Measurements from ENCODE around the gene PHLPP1. TPM values are rescaled to one million over a fixed set of nuclear protein-coding genes. Genes with fewer than 3 reads are reported as not detected.

Gene PHLPP1
- total RNA-seq, 2 donors from 2014 or later, result 7.8 to 10.5 TPM

GRCh38 chr18:62714671-62715435 lies 488 bp upstream of the PHLPP1 start:
- Mint-ChIP-seq H3K9me3 (no peaks in the 10 kb centered on the region), H3K27ac (peak overlapping the region; percentile 79 to 84), H3K36me3 (peaks cover 0 to 6% of the 10 kb centered on the region in 2 donors)
- DNase-seq (ENCODE audit: low spot score in 2 of 2), result peak; percentile 78 to 94
- peak; percentile 81 to 87 for ATAC-seq

- peak; percentile 15 to 40 for ATAC-seq
- Mint-ChIP-seq H3K27ac (no peak overlapping the region), H3K9me3 (no peaks in the 10 kb centered on the region)
Observed at GRCh38 chr18:62715759-62716615, 646 bp downstream of the PHLPP1 start.

DNA sequence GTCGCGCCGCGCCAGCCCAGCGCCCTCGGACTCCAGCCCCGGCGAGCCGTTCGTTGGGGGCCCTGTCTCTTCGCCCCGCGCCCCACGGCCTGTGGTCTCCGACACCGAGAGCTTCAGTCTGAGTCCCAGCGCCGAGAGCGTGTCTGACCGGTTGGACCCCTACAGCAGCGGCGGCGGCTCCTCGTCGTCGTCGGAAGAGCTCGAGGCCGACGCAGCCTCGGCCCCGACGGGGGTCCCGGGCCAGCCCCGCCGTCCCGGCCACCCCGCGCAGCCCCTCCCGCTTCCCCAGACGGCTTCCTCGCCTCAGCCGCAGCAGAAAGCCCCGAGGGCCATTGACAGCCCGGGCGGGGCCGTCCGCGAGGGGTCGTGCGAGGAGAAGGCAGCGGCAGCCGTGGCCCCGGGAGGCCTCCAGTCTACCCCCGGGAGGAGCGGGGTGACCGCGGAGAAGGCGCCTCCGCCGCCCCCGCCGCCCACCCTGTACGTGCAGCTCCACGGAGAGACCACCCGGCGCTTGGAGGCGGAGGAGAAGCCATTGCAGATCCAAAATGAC lies 1.4 kb downstream of the PHLPP1 start:
- Mint-ChIP-seq H3K9me3 (no peaks in the 10 kb centered on the region), H3K36me3 (peaks cover 0 to 6% of the 10 kb centered on the region in 2 donors), H3K27ac (peak overlapping the region; percentile 40 to 90)
- ATAC-seq, result no peak
- peak; percentile 43 to 61 for DNase-seq (ENCODE audit: low spot score in 2 of 2)

More at GRCh38 chr18:62715759-62716615, 646 bp downstream of the PHLPP1 start:
- peak; percentile 63 to 66 for DNase-seq (ENCODE audit: low spot score in 2 of 2)
- peaks cover 0 to 6% of the 10 kb centered on the region in 2 donors for H3K36me3 Mint-ChIP-seq

DNA sequence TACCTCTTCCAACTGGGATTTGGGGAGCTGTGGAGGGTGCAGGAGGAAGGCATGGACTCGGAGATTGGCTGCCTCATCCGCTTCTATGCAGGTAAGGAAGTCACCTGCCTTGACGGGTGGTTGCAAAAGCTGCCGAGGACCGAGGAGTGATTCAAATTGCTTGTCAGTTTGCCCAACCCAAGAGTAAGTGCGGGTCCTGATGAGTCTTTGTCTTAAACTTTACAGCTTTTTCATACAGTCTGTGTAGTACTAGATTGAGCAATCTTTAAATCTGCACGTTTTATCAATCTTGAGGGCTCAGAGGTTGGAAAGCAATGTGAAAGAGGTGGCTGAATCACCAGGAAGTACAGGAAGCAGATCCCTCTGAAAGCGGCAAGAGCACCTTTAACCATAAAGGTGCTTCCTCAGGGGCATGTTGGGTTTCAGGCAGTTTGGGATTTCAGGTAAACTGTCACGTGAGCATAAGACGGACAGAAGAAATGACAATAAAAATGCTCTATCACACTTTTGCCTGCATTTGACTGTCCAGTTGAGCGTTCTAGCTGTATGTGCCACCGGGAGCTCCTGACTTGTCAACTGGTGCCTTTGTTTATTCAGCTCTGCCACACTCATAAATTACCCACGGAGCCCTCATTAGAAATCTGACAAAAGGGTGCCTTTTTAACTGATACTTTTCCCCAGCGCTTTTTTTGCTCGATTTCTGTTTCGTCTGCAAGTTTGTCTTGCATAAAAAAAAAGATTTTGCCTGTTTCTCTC lies 2.0 kb downstream of the PHLPP1 start:
- H3K9me3 Mint-ChIP-seq, result no peaks in the 10 kb centered on the region
- ATAC-seq, result peak; percentile 14 to 41
- DNase-seq (ENCODE audit: low spot score in 2 of 2), result peak in 1 of 2 donors; percentile 32
- peak overlapping the region; percentile 40 to 90 for H3K27ac Mint-ChIP-seq
- H3K36me3 Mint-ChIP-seq, result peaks cover 0 to 6% of the 10 kb centered on the region in 2 donors

GRCh38 chr18:62717925-62718800 lies 2.8 kb downstream of the PHLPP1 start:
- DNase-seq (ENCODE audit: low spot score in 2 of 2) (no peak), ATAC-seq (no peak)
- H3K27ac Mint-ChIP-seq, result no peak overlapping the region
- peaks cover 0 to 6% of the 10 kb centered on the region in 2 donors for H3K36me3 Mint-ChIP-seq
- H3K9me3 Mint-ChIP-seq, result no peaks in the 10 kb centered on the region

- no peak overlapping the region for H3K27ac Mint-ChIP-seq
- DNase-seq (ENCODE audit: low spot score in 2 of 2), result no peak
Observed at GRCh38 chr18:62720048-62720447, 4.7 kb downstream of the PHLPP1 start.

GRCh38 chr18:62720766-62721613 lies 5.6 kb downstream of the PHLPP1 start:
- Mint-ChIP-seq H3K36me3 (peaks cover 0 to 6% of the 10 kb centered on the region in 2 donors), H3K27ac (no peak overlapping the region), H3K9me3 (no peaks in the 10 kb centered on the region)
- ATAC-seq (no peak), DNase-seq (ENCODE audit: low spot score in 2 of 2) (no peak)

More at GRCh38 chr18:62720048-62720447, 4.7 kb downstream of the PHLPP1 start:
- H3K36me3 Mint-ChIP-seq, result peaks cover 0 to 6% of the 10 kb centered on the region in 2 donors
- H3K9me3 Mint-ChIP-seq, result no peaks in the 10 kb centered on the region
- ATAC-seq, result no peak

- Mint-ChIP-seq H3K27ac (no peak overlapping the region), H3K9me3 (no peaks in the 10 kb centered on the region), H3K36me3 (peaks cover 0 to 4% of the 10 kb centered on the region in 2 donors)
- no peak for ATAC-seq
- DNase-seq (ENCODE audit: low spot score in 2 of 2), result no peak
Observed at GRCh38 chr18:62721839-62722795, 6.8 kb downstream of the PHLPP1 start.

- H3K36me3 Mint-ChIP-seq, result peaks cover 0 to 2% of the 10 kb centered on the region in 2 donors
- DNase-seq (ENCODE audit: low spot score in 2 of 2) (no peak), ATAC-seq (no peak)
- H3K9me3 Mint-ChIP-seq, result no peaks in the 10 kb centered on the region
- H3K27ac Mint-ChIP-seq, result no peak overlapping the region
Observed at GRCh38 chr18:62723666-62724281, 8.4 kb downstream of the PHLPP1 start.

DNA sequence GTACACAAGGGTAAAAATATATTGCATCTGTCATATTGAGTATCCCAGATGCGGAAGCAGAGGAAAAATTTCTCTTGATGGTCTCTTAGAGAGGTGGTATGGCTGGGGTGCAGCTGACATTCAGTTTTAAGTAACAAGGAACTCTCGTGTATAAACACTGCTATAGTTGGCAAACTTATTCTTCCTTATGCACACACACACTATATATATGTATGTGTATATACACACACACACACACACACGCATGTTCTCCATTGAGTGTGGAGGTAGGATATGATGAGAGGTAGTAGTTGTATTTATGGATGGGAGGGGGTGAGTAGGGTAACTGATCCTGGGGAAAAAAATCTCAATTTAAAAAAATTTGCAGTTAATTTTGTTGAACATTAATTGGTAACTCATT lies 10.6 kb downstream of the PHLPP1 start:
- Mint-ChIP-seq H3K9me3 (no peaks in the 10 kb centered on the region), H3K27ac (no peak overlapping the region), H3K36me3 (peaks cover 0 to 7% of the 10 kb centered on the region in 2 donors)
- ATAC-seq (no peak), DNase-seq (ENCODE audit: low spot score in 2 of 2) (no peak)

- H3K27ac Mint-ChIP-seq, result no peak overlapping the region
- H3K9me3 Mint-ChIP-seq, result peaks cover 0 to 9% of the 10 kb centered on the region in 2 donors
- ATAC-seq (no peak), DNase-seq (ENCODE audit: low spot score in 2 of 2) (no peak)
- H3K36me3 Mint-ChIP-seq, result peaks cover 5 to 15% of the 10 kb centered on the region in 2 donors
Observed at GRCh38 chr18:62728254-62728653, 12.9 kb downstream of the PHLPP1 start.

DNA sequence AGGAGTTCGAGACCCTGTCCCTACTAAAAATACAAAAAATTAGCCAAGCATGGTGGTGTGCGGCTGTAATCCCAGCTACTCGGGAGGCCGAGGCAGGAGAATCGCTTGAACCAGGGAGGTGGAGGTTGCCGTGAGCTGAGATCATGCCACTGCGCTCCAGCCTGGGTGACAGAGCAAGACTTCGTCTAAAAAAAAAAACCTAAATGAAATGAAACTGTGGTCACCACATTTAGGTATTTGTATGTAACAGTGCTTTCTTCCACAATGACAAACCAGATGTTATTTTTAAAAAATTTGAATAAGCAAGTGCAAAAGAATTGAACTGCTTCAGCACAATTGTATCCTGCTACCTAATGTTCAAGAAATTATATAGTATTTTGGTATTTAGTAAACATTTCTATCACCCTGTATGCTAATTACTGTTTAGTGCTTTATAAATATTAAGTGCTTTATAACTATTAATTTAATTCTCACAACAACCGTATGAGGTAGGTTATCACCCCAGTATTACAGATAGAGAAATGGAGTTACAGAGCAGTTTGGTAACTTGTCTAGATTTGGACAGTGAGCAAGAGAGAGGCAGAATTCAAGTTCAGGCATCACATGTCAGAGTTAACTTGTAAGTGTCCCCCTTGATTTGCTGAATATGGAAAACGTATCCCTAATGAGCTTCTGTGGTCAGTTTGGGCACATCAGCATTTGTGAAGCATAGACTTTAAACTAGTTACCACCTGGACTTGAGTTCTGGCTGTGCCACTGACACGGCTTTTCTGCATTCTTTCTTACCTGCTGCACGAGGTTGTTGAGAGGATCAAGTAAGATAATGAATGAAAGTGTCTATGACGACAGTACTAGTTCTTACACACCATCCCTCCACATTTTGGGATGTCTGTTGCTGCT lies 14.4 kb downstream of the PHLPP1 start:
- DNase-seq (ENCODE audit: low spot score in 2 of 2) (no peak), ATAC-seq (no peak)
- H3K27ac Mint-ChIP-seq, result no peak overlapping the region
- H3K36me3 Mint-ChIP-seq, result peaks cover 5 to 21% of the 10 kb centered on the region in 2 donors
- H3K9me3 Mint-ChIP-seq, result peaks cover 0 to 9% of the 10 kb centered on the region in 2 donors

Measured in activated naive CD4-positive, alpha-beta T cell treated with anti-CD3 and anti-CD28 coated beads, Interleukin-2, amount 50 U/mL, for 72 hours (primary cell).